Midbrain (tissue), 1 donor: Measurements from ENCODE around the gene SEMG1.

Source experiments
- DNase-seq: peaks from one replicate; lab custom pipeline; 2025; lab: John Stamatoyannopoulos, UW

The SEMG1 gene

DNA sequence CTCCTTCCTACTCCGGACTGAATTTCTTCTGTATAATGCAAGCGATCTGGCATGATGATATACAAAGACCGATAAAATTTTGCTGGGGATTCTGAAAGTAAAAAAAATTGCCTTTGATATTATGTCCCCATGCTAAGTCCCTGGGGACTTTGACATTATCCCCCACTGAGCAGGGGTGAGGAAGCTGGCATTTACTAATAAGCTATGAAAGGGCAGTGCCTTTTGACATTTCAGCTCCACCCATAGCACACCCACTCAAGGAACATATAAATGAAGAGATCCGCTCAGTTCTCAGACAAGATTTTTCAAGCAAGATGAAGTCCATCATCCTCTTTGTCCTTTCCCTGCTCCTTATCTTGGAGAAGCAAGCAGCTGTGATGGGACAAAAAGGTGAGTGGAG, 14.2 kb downstream of the SEMG1 start, which contains the start of gene SEMG2:
TSS of gene SEMG2 (plus strand) at position 298 of the 400 bp plus-strand sequence. CDS start at position 315, 17 bp downstream.
- no peak for DNase-seq

GRCh38 chr20:45223136-45223535, 16.3 kb downstream of the SEMG1 start:
- DNase-seq: no peak

DNA sequence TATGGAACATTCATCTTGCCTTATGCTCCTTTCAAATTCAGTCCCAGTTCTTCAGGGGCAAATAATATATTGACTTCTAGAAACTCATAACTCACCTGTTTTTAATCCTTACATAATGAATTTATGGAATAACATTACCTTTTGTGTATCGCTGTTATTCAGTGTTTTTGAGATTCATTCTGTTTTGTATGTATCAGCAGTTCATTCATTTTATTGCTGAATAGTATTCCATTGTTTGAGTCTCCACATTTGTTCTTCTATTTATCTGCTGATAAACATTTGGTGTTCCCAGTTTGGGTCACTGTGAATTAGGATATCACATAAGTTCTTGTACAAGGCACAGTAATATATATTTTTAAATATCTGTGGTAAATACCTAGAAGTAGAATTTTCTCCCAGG, 19.5 kb downstream of the SEMG1 start:
- no peak for DNase-seq

- DNase-seq: no peak
Measured at GRCh38 chr20:45229264-45230056, 22.6 kb downstream of the SEMG1 start.

DNA sequence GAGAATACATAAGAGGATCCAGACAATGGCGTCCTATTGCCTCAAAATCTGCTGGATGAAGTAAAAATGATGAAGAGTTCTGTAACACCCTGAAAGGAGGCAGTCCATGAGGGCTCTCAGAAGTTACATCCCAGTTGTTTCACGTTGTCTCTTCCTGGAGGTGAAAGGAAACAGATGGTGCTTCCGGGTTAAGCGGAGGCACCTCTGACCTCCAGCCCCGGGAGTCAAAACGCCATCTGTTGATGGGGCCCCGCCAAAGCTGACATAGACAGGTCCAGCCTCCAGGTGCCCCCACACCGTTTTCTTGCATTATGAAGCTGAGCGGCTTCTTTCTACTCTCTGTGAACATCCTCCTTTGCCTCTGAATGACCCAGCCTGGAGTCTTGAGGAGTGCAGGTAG, 23.8 kb downstream of the SEMG1 start:
- DNase-seq: no peak

GRCh38 chr20:45235995-45236394, 29.2 kb downstream of the SEMG1 start:
- DNase-seq: no peak

- DNase-seq: no peak
Measured at GRCh38 chr20:45238139-45238538, 31.3 kb downstream of the SEMG1 start.

GRCh38 chr20:45246109-45246508, 39.3 kb downstream of the SEMG1 start:
- no peak for DNase-seq

DNA sequence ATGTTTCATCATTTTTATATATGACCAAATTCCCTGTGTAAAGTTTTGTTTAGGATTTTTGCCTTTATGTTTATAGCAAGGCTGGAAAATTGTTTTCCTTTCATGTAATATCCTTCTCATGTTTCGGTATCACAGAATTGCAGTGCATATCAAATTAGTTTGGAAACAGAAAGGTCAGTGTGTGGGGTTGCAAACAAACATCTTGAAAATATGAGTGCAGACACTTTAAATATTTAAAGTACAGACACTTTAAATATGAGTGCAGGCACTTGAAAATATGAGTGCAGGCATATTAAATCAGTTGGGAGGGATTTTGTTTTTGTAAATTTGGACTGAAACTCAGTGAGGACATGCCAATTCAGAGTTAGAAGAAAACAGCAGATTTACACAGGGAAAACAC, 41.0 kb downstream of the SEMG1 start:
- no peak for DNase-seq

DNA sequence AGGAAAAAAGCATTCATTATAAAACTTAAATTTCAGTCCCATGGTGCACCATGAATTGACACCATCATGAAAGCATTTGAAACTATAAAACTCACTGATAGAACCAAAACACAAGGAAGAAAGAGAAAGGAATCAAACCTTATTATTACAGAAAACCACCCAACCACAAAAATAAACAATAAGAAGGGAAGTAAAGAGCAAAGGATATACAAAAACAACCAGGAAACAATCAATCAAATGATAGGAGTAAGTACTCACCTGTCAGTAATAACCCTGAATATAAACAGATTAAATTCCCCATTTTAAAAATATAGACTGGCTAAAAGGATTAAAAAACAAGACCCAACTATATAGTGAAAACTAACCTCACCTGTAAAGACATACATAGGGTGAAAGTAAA, 41.8 kb downstream of the SEMG1 start:
- DNase-seq: no peak

GRCh38 chr20:45251884-45252560, 45.2 kb downstream of the SEMG1 start:
- no peak for DNase-seq

DNA sequence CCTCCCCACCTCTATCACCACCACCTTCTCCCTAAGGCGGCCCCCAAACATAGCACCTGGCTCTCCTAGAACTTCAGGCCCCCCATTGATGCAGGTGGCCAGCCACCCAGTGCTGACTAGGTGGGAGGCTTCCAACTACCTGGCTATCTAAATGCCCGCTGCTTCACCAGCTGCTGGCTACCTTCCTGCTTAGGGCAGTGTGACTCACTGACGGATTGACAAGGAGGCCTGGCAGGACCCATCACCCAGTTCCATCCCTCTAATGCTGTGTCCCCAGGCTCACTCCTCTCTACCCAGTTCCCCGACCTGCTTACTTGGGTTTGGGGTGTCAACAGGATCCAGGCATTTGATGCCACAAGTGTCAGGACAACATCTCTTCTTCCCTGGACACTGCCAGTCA, 46.4 kb downstream of the SEMG1 start:
- DNase-seq: no peak

GRCh38 chr20:45254383-45255262, 47.8 kb downstream of the SEMG1 start, which contains the start of gene SLPI:
Gene SLPI, minus strand, starts transcription at chr20:45254564. Its CDS starts 21 bp downstream, at chr20:45254543.
- DNase-seq: no peak

DNA sequence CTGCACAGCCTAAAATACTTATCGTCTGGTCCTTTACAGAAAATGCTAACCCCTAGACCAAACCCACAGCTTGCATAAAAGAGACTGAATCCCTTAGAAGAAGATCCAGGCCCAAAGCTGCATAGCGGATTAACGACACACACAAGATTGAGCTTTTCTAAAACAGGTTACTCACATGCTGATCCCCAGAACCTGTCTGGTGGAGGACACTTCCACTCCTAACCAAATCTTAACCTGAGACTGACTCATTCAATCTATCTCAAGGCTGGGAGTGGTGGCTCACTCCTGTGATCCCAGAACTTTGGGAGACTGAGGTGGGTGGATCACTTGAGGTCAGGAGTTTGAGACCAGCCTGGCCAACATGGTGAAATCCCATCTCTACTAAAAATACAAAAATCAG, 50.3 kb downstream of the SEMG1 start:
- no peak for DNase-seq

DNA sequence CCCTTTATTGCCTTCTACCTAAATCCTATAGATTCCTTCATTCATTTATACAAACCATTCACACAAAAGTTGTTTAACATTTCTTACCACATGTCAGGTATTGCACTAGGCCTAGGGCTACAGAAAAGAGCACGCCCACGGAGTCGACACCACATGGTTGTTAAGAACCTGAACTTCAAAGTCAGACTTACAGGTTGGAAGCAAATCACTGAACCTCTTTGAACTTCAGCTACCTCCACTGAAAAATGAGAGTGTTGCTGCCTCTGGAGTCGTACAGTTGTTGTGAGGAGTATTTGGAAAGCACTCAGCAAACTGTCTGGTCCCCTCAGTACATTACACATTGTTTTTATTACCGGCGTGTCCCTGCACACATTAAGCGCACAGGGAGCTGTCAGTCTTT, 50.9 kb downstream of the SEMG1 start:
- DNase-seq: no peak

GRCh38 chr20:45258259-45258658, 51.4 kb downstream of the SEMG1 start:
- no peak for DNase-seq

DNA sequence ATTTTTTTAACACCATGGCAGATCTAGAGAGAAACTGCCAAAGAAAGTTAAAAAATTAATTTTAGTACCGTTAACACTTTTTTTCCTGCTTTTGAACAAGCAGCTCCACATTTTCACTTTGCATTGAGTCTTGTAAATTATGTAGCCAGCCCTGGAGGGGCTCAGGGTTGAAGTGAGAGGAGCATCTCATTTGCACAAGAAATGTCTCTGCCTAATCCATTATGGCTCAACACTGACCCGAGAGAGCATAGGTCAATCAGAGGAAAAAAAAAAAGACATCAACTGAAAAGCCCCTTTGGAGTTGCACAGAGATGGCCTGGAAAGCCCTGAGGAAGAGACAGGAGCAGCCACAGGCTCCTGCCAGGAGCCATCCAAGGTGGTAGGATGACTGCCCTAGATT, 51.8 kb downstream of the SEMG1 start:
- no peak for DNase-seq
